ENCODE measurements around the gene ASCL2. TPM values are rescaled to one million over a fixed set of nuclear protein-coding genes. Genes with fewer than 3 reads are reported as not detected.

The ASCL2 gene
- total RNA-seq, 1 donor = not detected

- no peak for DNase-seq (ENCODE audit: low read depth)
- no peak for TF ChIP-seq CTCF (IDR thresholded peaks at IDR 0.05; ENCODE audit: insufficient read depth, low read length)
- no peak overlapping the region for H3K4me3 ChIP-seq (ENCODE audit: low read depth, low read length)
These were observed 5.2 kb upstream of the ASCL2 start for GRCh38 chr11:2275334-2276279.

DNA sequence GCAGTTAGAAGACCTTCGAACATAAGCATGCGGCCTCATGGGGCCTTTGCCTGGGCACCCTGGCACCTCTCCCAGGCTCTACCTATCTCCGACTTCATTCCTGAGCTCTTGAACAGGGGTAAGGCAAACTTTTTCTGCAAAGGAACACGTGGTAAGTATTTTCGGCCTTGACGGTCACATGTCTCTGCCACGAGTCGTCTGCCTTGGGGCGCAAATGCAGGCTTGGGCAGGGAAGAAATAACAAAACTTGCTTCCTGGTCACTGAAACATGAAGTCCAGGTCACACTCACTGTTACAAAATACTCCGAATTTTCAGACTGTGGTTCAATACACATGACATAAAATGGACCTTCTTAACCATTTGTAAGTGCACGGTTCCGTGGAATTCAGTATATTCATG is 3.4 kb upstream of the ASCL2 start:
- no peak for TF ChIP-seq CTCF (IDR thresholded peaks at IDR 0.05; ENCODE audit: insufficient read depth, low read length)

GRCh38 chr11:2273311-2273710 is 2.9 kb upstream of the ASCL2 start:
- no peak for TF ChIP-seq CTCF (IDR thresholded peaks at IDR 0.05; ENCODE audit: insufficient read depth, low read length)
- no peak overlapping the region for H3K4me3 ChIP-seq (ENCODE audit: low read depth, low read length)
- no peak for DNase-seq (ENCODE audit: low read depth)

More for the DNA sequence above, 3.4 kb upstream of the ASCL2 start:
- DNase-seq (ENCODE audit: low read depth) = no peak
- H3K4me3 ChIP-seq (ENCODE audit: low read depth, low read length) = no peak overlapping the region

GRCh38 chr11:2272946-2273280 is 2.5 kb upstream of the ASCL2 start:
- no peak for TF ChIP-seq CTCF (IDR thresholded peaks at IDR 0.05; ENCODE audit: insufficient read depth, low read length)
- no peak for DNase-seq (ENCODE audit: low read depth)

GRCh38 chr11:2272228-2272945 is 2.0 kb upstream of the ASCL2 start:
- no peak for TF ChIP-seq CTCF (IDR thresholded peaks at IDR 0.05; ENCODE audit: insufficient read depth, low read length)
- DNase-seq (ENCODE audit: low read depth) = no peak
- H3K4me3 ChIP-seq (ENCODE audit: low read depth, low read length) = no peak overlapping the region

More at GRCh38 chr11:2272946-2273280, 2.5 kb upstream of the ASCL2 start:
- H3K4me3 ChIP-seq (ENCODE audit: low read depth, low read length) = no peak overlapping the region

- H3K4me3 ChIP-seq (ENCODE audit: low read depth, low read length) = no peak overlapping the region
- TF ChIP-seq CTCF (IDR thresholded peaks at IDR 0.05; ENCODE audit: insufficient read depth, low read length) = no peak
- no peak for DNase-seq (ENCODE audit: low read depth)
These were observed 1.2 kb upstream of the ASCL2 start for GRCh38 chr11:2271327-2272227.

Measured in fibroblast of the aortic adventitia (primary cell).